Measurements from ENCODE around the gene CAPN8.
A peak's percentile ranks its signal among the peaks of the same experiment; 100 is the strongest.

The CAPN8 gene

DNA sequence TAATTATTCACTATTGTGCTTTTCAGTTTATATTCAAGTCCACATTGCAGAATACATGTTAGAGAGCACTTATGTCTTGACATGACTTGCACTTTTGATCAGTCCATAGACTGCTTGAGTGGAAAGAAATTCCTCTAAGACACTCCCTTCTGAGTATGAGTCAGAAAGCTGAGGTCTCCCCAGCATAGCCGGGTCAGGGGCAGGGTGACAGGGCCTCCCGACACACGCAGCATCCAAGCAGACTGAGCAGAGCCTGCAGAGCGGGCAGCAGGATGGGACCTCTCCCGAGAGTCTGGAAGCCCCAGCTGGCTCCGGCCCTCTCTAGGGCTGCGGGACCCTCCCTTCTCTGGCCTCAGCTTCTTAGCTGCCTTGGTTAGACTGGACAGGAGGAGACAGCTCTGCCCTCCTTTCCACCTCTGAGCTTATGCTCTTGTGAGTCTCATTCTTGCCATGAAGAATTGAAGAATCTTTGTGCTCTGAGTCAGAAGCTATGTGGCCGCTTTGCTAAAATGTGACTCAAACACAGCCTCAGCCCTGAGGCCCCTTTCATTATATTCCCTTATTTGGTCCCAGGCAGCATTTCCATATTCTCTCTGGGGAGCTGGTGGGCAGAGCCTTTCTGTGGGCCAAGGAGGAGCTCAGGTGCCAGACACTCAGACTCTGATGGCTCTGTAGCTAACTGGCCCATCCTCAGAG, 35.6 kb upstream of the CAPN8 start:
- DNase-seq, result no peak

DNA sequence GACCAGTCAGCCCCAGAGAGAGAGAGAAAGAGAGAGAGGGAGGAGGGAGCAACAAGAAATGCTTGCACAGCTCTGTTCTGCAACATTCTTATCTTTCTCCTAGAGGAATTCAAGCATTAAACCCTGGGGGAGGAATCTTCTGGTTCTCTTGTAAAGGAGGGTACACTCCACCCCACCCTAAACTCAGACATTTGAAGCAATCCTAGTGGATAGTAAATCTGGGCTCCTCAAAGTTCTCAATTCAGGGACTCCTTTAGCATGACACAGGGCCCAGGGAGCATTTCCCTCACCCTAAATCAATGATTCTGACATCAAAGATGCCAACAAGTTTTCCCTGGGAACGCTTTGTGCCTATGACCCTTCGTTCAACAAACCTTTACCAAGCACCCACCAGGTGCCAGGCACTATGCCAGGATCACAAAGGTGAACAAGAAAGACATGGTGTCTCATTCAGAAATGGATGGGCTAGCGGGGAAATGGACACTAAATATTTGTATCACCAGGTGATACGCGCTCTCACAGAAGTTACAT, 35.0 kb upstream of the CAPN8 start:
- no peak for DNase-seq

DNA sequence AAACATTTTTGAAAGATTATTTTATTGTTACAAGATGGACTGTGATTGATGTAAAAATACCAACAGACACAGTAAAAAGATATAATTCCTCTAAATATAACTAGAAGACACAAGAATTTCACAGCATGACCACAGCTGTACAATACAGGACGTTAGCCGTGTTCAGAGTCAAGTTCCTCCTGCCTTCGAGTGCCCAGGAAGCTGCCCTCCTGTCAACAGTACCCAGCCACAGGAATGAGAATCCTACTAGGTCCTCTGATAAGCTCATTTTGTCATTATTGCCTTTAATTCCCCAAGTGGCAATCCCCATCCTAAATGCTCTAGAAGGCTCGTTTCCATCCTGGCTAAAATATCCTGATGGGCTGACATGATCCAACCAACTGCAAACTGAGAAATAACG, 30.4 kb upstream of the CAPN8 start:
- DNase-seq, result no peak

DNA sequence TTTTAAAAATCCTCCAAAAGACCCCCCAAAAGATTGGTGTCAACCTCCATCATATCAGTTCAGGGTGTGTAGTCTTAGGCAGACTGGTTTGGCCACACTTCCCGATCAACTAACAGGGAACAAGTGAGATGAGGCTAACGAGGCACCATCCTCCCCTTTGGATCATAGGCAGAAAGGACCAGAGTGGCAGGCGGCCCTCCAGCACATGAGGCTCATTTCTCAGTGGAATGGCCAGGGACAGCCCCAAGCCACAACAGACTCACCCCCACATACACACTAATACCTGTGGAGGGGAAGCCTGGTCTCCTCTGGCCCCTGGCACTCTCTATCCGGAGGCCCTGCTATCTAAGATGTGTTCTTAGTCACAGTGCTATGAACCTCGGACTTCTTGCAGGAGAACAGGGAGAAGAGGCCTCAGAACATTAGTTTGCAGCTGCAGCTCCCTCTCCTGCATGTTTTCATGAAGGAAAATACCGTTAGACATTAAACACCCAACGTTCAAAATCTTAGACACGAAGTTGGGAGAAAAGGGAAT, 29.6 kb upstream of the CAPN8 start:
- no peak for DNase-seq

DNA sequence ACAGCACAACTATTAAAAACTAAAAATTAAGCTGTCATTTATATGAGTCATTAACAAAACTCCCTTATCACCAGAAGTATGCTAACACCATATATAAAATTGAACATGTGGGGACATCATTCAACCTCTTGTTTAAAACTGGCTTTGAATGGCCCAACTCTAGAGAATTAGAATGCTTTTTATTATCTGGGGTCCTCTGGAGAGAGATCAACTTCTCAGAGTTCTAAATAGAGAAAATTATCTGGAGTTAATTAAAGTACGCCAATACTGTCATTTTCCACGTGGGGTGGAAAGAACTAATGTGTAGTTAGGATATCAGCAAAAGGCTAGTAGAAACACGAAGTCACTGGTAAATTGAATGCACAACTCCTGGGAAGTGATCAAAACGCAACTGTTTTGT, 25.6 kb upstream of the CAPN8 start:
- no peak for DNase-seq

DNA sequence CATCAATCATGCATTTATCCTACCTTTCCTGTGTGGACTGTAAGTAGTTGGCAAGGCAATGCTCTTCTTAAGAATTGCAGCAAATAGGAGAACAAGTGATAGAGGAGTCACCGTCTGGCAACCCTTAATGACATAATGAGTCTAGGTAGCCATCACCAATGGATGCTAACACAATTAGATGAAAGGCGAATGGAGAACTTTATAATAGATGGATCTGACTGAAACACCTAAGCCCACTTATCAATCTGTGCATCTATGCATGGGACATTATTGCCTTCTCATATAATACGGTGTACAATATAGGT, 18.9 kb upstream of the CAPN8 start:
- no peak for DNase-seq

DNA sequence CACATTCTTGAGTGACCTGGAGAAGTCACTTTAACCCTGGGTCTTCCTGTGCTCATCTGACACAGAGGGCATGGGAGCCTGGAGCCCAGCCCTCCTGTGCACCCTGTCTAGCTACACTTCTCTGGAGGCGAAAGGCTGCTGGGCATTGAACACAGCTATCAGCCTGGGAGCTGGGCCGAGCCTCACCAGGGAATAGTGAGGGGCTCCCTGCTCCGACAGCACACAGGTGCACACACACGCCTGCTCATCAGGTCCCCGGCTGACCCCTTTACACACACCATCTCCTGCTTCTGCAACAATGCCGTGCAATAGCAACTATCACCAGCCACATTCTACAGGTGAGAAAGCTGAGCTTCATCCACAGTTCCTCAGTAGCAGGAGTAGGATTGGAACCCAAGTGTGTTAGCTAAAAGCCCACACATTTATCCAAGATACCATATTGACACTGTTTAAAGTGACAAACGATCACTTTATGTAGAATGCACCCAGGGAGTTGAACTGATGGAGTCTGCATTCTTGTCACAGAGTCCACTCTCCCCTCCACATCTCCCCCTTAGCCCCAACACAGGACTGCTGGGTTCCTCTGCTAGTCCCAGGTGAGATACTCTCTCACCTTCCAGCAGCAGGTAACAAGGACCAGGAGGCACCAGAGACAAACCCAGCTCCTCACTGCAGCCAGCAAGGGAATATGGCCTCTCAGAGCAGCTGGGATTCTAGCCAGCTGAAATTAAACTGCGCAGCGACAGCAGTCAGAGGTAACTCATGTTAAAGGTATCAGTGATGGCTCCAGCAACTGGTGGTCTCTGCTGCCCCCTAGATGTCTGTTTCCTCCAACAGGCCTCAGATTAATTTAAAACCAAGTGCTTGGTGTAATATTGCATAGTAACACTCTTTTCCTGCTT, 18.3 kb upstream of the CAPN8 start:
- peak; percentile 63 for DNase-seq

DNA sequence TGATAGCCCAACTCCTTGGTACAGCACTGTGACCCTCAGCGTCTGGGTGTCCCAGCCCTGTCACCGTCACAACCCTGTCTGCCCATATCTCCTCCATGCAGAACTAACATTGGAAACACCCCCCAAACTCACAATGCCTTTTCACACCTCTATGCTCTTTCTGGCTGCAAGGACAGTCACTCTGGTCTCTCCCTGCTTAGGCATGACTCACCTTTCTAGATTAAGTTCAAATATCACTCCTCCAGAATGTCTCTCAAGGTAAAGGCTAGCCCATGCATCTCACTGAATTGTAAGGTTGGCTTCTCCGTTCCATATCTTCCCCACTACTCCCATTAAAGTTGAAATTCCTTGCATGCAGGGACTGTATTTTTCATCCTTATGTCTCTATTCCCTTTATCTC, 17.0 kb upstream of the CAPN8 start:
- no peak for DNase-seq

DNA sequence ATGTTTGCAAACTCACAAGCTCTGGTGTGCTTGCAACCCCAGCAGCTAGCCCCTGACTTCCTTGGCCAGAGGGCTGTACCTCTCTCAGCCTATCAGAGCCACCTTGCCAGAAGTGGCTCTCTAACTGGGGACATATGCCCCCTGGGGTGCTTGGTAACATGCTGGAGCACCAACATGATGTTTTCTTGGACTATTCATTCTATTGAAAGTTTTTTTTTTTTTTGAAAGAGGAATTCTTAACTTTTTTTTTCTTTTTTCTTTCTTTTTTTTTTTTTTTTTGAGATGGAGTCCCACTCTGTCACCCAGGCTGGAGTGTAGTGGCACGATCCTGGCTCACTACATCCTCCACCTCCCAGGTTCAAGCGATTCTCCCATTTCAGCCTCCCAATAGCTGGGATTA, 14.7 kb upstream of the CAPN8 start:
- DNase-seq, result no peak

DNA sequence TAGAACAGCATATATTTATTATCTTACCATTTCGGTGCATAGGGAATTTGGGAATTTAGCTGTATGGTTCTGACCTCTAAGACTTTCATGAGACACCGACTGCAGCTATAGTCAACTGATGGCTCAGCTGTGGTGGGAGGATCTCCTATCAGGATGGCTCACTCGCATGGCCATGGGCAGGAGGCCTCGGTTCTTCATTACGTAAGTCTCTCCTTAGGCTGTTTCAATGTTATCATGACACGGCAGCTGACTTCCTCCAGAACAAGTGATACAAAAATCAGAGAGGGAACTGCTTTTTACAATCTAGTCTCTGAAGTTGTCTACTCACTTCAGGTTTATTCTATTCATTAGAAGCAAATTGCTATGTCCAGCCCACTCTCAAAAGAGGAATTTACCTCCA, 13.3 kb upstream of the CAPN8 start:
- no peak for DNase-seq

DNA sequence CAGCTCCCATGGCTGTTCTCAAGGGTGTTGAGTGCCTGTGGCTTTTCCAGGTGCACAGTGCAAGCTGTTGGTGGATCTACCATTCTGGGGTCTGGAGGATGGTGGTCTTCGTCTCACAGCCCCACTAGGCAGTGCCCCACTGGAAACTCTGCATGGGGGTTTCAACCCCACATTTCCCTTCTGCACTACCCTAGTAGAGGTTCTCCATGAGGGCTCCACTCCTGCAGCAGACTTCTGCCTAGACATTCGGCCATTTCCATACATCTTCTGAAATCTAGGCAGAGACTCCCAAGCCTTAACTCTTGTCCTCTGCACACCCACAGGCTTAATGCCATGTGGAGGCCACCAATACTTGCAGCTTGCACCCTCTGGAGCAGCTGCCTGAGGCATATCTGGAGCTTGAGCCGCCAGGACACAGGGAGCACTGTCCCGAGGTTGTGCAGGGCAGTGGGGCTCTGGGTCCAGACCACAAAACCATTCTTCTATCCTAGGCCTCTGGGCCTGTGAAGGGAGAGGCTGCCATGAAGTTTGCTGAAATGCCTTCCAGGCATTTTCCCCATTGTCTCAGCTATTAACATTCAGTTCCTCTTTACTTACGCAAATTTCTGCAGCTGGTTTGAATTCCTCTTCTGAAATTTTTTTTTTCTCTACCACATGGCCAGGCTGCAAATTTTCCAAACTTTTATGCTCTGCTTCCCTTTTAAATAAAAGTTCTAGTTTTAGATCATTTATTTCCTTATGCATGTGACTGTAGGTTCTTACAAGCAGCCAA, 8.8 kb upstream of the CAPN8 start:
- DNase-seq, result no peak

DNA sequence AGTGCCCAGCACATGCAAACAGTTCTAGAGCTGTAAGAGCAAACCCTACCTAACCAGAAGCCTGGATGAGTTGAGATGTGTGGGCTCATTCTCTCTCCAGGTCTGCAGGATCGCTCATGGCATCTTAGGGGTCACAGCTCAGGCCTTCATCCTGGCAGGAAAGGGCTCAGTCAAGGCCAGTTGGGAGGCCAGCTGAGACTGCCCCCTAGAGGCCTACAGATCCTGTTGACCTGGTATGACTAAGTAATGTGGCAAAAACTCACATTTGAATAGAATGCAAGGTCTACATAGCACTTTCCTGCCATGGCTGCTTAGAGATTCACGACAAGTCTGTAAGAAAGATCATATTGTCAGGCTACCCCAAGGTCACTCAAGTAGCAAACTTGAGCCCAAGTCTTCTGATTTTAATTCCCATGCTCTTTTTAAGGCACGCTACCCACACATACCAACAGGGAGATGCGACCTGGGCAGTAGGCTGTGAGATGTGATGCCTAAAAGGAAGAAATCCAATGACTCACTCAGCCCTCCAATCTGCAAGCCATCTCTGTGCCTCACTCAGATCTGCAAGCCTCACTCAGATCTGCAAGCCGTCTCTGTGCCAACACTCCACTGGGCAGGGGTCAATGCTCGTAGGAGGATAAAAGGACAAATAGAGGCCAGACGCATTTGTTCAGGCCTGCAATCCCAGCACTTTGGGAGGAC, 5.1 kb upstream of the CAPN8 start:
- no peak for DNase-seq

DNA sequence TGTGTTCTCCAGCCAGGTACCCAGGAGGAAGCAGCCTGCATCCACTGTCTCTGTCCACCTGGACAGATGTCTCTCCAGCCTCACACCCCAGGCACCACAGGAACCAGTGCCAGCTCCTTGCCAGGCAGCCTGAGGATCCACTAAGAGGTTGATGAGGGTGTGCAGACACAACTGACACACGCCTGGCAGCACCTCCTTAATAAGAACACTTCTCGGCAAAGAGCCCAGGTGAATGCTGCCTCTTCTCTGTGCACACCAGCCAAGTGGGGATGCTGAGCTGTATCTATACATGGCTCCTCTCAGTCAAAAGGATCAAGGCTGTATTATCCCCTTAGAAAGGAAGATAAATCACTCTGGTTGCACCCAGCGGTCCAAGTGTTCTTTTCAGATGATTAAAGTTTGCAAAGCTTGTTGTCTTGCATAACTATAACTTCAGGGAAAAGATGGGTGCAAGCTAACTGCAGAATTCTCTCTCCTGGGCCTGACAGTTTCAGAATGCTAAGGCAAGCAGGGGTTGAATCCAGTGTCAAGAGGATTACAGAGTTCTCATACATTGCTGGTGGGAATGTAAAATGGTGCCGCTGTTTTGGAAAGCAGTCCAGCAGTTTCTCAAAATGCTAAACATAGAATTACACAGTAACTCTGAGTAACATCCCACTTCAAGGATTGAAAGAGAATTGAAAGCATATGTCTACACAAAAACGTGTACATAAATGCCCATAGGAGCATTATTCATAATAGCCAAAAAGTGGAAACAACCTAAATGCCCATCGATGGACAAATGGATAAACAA, 3.7 kb upstream of the CAPN8 start:
- no peak for DNase-seq

DNA sequence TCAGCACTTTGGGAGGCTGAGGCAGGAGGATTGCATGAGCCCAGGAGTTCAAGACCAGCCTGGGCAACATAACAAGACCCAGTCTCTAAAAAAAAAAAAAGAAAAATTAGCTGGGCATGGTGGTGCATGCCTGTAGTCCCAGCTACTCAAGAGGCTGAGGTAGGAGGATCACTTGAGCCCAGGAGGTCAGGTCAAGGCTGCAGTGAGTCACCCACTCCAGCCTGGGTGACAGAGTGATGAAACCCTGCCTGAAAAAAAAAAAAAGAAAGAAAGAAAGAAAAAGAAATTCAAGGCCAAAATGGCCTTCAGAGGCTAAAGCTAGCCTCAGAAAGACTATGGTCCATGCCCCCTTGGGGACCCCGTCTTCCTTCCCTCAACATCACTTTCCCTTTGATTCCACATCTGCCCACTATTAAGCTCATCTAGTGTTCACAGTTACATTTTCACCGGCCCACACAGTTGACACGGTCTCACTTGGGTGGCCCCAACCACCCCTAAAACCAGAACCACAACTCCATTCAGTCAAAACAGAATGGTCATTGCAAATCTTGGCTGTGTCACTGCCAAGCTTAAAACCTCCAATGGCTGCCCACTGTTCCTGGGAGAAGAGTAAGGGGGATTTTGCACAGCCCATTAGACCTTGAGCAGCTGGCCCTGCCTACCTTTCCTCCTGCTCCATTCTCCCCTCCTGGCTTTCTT, 2.1 kb upstream of the CAPN8 start:
- no peak for DNase-seq

DNA sequence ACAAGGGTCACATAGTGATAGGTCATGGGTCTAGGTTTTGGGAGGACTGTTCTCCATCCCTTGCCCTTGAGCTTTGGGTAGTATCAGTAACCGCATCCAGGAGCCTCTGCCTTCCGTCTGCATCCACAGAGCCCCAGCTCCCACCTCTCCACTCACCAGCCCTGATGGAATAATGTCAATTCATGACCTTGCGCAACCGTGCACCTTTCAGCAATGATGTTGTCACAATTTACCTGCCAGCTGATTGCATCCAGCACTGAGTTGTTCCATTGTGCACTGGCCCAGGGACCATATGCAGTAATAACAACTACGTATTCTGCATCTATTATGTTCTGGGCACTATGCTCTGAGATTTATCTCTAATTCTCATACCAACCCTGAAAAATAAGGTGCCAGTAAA, 1.4 kb downstream of the CAPN8 start:
- DNase-seq, result no peak

DNA sequence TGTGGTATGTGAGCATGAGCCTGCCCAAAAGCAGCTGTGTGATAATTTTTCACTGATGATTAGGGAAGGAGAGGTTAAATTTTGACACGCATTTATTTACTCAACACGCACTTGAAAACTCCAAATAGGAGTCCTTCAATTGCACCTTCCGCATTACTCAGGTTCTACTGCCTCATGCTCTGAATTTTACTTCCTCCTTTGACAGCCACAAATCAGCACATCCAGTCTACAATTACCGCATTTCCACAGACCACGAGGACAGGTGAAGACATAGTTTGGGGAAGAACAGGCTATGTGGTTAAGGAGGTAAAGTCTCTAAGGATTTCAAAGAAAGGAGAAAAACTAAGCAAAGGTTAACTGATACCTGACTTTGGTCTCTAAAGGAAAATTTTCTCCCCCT, 2.6 kb downstream of the CAPN8 start:
- no peak for DNase-seq

DNA sequence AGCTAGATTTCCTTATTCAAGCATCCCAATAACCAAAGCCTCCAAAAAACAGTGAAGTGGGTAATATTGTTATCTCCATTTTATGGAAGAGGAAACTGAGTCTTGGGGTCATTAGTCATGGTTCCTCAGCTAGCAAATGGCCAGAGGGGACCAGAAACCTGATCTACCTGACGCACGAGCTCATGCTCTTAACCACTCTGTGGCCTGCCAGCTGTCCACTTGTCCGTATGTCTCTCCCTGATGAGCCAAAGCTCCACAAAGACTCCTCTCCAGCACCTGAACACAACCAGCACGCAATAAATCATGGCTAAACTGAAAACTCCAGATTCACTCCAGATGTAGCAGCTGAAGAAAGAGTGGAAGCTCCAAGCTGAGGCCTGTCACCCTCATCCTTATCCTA, 5.8 kb downstream of the CAPN8 start:
- DNase-seq, result no peak

DNA sequence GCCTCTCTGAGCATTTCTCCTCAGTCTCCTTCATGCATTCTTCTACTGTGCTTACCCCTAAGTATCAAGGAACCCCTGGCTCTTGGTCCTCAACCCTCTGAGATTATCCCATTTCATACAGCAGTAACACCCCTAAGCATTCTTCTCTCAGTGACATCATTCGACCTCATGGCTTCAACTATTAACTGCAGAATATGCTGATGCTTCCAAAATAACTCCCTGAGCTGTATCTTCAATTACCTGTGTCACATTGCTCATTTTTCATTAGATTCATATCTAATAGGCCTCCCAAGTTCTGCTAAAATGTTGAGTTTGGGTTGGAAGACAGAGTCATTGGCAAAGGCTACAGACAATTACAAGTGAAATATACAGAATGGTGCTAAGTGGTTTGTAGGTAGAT, 7.5 kb downstream of the CAPN8 start:
- no peak for DNase-seq

DNA sequence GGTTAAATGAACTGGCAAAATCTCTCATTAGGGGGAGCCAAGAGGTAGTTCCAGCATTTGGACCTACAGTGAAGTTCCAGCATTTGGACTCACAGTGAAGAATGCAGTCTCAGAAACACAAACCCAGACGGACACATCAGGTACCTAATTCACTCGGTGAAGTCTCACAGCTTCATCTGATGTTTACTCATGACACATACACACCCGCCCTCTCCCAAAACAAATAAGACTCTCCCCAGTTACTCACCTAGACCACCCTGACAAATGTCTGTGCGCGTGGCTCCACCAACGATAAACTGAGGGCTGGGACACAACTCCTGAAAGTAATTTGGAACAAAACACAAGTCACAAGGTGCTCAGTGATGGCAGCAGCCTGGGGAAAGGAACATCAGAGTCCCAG, 11.4 kb downstream of the CAPN8 start:
- no peak for DNase-seq

DNA sequence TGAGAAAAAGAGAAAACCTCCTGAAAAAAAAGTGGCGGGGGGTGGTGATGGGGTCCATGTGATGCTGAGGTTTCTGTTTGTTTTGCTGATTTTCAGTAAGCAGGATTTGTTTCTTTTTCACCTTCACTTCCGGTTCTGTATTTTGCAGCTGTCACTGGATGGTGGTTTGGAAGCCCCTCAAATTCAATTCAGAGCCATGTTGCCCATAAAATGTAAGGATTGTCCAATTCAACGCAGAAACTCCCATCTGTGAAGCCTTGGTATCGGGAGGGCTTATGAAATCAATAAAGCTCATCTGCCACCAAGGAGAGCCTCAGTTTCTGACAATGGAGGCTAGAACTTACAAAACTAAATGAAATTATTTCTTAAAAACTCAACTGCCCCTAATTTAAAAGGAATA, 12.1 kb downstream of the CAPN8 start:
- DNase-seq, result no peak

DNA sequence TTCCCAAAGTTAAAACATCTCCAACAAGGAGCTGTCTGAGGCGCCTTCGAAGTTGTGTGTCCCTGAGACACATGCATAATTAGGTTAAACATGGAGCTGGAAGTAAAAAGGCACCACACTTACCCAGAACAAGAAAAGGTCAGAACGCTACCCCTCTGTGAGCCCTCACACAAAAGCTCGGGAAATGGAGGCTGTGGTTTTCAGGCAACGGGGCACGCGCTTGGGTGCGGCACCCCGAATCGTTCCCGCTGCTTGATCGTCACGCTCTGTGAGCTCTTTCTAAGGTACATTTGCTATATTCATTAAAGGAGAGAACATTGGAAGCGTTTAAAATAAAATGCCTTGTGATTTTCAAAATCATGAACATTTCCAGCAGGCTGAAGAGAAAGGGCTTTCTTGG, 12.5 kb downstream of the CAPN8 start:
- no peak for DNase-seq

All from NCI-H2081 treated with DMSO at 0.1 percent for 48 hours (cell line).